Neural crest cell (in vitro differentiated cells): ENCODE measurements around the gene SLC37A1. TPM values are rescaled to one million over a fixed set of nuclear protein-coding genes. Genes with fewer than 3 reads are reported as not detected.

ENCODE experiments used
- DNase-seq: peaks from one replicate; pipeline ENCODE4 v3.0.0; 2021; ENCODE audit warnings: low read depth, mixed read lengths, low spot score
- H3K27ac Mint-ChIP-seq: one replicate; pipeline ENCODE4 v1.8.0; 2021; ENCODE audit warnings: mild to moderate bottlenecking, mixed read lengths; ENCODE audit not compliant: unreplicated experiment
- H3K27me3 Mint-ChIP-seq: 2 replicates; pipeline ENCODE4 v1.8.0; 2021; ENCODE audit warnings: low read depth, mild to moderate bottlenecking, mixed read lengths
- H3K36me3 Mint-ChIP-seq: 2 replicates; pipeline ENCODE4 v1.8.0; 2021; ENCODE audit warnings: low read depth, mild to moderate bottlenecking, mixed read lengths
- H3K4me1 Mint-ChIP-seq: 2 replicates; pipeline ENCODE4 v1.8.0; 2021; ENCODE audit warnings: mixed read lengths
- H3K4me3 Mint-ChIP-seq: one replicate; pipeline ENCODE4 v1.8.0; 2021; ENCODE audit warnings: mild to moderate bottlenecking, mixed read lengths
- H3K9me3 Mint-ChIP-seq: 2 replicates; pipeline ENCODE4 v1.8.0; 2021; ENCODE audit warnings: mixed read lengths
- CTCF ChIP-seq: fragments of 200-600 bp; sonication (generic); conservative IDR thresholded peaks from 2 replicates; pipeline ENCODE4 v1.5.0; 2021; ENCODE audit warnings: antibody characterized with exemption, mild to moderate bottlenecking
- total RNA-seq: library from RNA; stranded (reverse); gene quantifications from 2 replicates; pipeline ENCODE4 v1.2.1, GENCODE V29; 2021

Gene SLC37A1
- total RNA-seq, 1 donor from 2014 or later: 9.1 TPM

- no peaks in the 10 kb centered on the region for H3K36me3 Mint-ChIP-seq
- H3K27me3 Mint-ChIP-seq: peaks cover 32% of the 10 kb centered on the region
- DNase-seq: no peak
- peaks cover 22% of the 10 kb centered on the region for H3K4me1 Mint-ChIP-seq
- H3K9me3 Mint-ChIP-seq: no peaks in the 10 kb centered on the region
- H3K4me3 Mint-ChIP-seq: no peak overlapping the region
- no peak for TF ChIP-seq CTCF
- H3K27ac Mint-ChIP-seq: no peak overlapping the region
These were observed 108.6 kb downstream of the SLC37A1 start for GRCh38 chr21:42622284-42622683.

GRCh38 chr21:42623694-42624093 lies 110.0 kb downstream of the SLC37A1 start:
- H3K27ac Mint-ChIP-seq: no peak overlapping the region

GRCh38 chr21:42624095-42624790 lies 110.6 kb downstream of the SLC37A1 start:
- Mint-ChIP-seq H3K36me3 (no peaks in the 10 kb centered on the region), H3K9me3 (no peaks in the 10 kb centered on the region), H3K27ac (peak overlapping the region; percentile 12), H3K27me3 (peaks cover 27% of the 10 kb centered on the region), H3K4me3 (no peak overlapping the region), H3K4me1 (peaks cover 21% of the 10 kb centered on the region)
- no peak for DNase-seq
- TF ChIP-seq CTCF: no peak

More at GRCh38 chr21:42623694-42624093, 110.0 kb downstream of the SLC37A1 start:
- Mint-ChIP-seq H3K27me3 (peaks cover 31% of the 10 kb centered on the region), H3K4me1 (peaks cover 22% of the 10 kb centered on the region), H3K36me3 (no peaks in the 10 kb centered on the region), H3K4me3 (no peak overlapping the region), H3K9me3 (no peaks in the 10 kb centered on the region)
- DNase-seq: no peak
- no peak for TF ChIP-seq CTCF

- DNase-seq: no peak
- Mint-ChIP-seq H3K27me3 (peaks cover 25% of the 10 kb centered on the region), H3K27ac (no peak overlapping the region), H3K36me3 (no peaks in the 10 kb centered on the region), H3K9me3 (no peaks in the 10 kb centered on the region), H3K4me1 (peaks cover 18% of the 10 kb centered on the region), H3K4me3 (no peak overlapping the region)
- no peak for TF ChIP-seq CTCF
These were observed 111.3 kb downstream of the SLC37A1 start for GRCh38 chr21:42624936-42625335.

- H3K27ac Mint-ChIP-seq: no peak overlapping the region
- no peaks in the 10 kb centered on the region for H3K9me3 Mint-ChIP-seq
- peaks cover 15% of the 10 kb centered on the region for H3K4me1 Mint-ChIP-seq
- no peak overlapping the region for H3K4me3 Mint-ChIP-seq
- peaks cover 29% of the 10 kb centered on the region for H3K27me3 Mint-ChIP-seq
- H3K36me3 Mint-ChIP-seq: no peaks in the 10 kb centered on the region
- no peak for TF ChIP-seq CTCF
- no peak for DNase-seq
These were observed 112.5 kb downstream of the SLC37A1 start for GRCh38 chr21:42626171-42626570.
